AG04450 (cell line): ENCODE results near the gene CCR5. TPM values are rescaled to one million over a fixed set of nuclear protein-coding genes. Genes with fewer than 3 reads are reported as not detected.

Source experiments
- CTCF ChIA-PET: fragments of 300-600, 350-600 bp; formaldehyde crosslinking; extraction: SDS; loops from one replicate; lab custom pipeline; 2022; ENCODE audit warnings: antibody characterized with exemption, inconsistent platforms; lab: Charles Lee
- POLR2A ChIA-PET: fragments of 350-600 bp; formaldehyde crosslinking; extraction: SDS; loops from one replicate; lab custom pipeline; 2021; ENCODE audit warnings: antibody characterized with exemption, inconsistent platforms; lab: Yijun Ruan, JAX
- DNase-seq: peaks from one replicate; pipeline ENCODE4 v3.0.0-alpha.2; 2011; ENCODE audit warnings: low read depth, low spot score
- H3K27ac ChIP-seq: one replicate; pipeline ENCODE4 v1.5.1; 2012; ENCODE audit warnings: low read depth, low read length, control low read depth
- H3K27me3 ChIP-seq: one replicate; pipeline ENCODE4 v1.6.0; 2012; ENCODE audit warnings: low read length; ENCODE audit not compliant: control insufficient read depth, insufficient read depth
- H3K4me3 ChIP-seq: 2 replicates; pipeline ENCODE4 v1.5.1; 2011; ENCODE audit warnings: mild to moderate bottlenecking, low read depth, low read length, control low read depth
- H3K9me3 ChIP-seq: 2 replicates; pipeline ENCODE4 v1.5.1; 2012; ENCODE audit warnings: low read length; ENCODE audit not compliant: control insufficient read depth, insufficient read depth
- polyA plus RNA-seq: library from polyadenylated mRNA; depleted of rRNA; stranded (reverse); fragments of >200 nt; gene quantifications from 2 replicates; pipeline ENCODE4 v1.2.3, GENCODE V29; 2011
- TF ChIP-seq, protein P1 (sequence below): IDR thresholded peaks from 2 replicates; pipeline ENCODE4 v1.5.1; 2011; ENCODE audit warnings: low read depth, low read length, control low read depth, inconsistent platforms

The CCR5 gene
- polyA plus RNA-seq, 1 experiment: not detected

DNA sequence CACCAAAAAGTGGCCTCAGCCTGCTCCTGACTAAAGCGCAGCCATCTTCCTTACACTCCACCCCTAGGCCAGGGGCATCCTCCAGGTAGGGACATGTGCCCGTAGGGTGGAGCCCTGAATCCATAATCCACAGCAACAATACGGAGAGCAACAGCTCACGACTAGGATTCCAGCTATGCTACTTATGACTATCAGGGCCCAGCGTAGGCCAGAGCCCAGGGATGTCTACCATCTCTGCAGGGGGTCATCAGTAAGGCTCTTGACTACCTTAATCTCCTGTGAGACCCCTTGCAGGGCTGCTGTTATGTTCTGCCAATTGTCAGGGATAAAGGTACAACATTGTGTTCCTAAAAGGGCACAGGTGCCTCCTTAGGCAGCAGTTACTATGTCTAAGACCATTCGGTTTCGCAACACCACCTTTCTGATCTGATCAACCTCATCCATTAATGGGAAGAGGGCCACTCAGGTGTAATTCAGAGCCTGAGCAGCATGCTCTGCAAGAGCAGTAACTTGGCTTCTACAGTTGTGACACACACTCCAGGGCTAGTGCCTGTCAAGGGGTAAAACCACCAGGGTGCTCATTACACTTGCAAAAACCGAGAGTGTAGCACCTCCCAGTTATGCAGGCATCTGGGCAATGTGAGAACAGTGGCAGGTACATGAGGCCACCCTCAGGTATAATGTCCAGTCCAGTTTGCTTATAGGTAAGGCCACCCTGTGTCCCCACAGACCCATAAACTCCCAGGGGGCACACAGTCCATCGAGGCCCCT, 47.3 kb downstream of the CCR5 start:
- ChIA-PET POLR2A (interaction anchor here (0.5 kb wide), 1 partner anchor 697 kb away, joined by 7 read pairs; no protein-coding TSS in a partner anchor), CTCF (no interaction called here)
- no peaks in the 10 kb centered on the region for H3K9me3 ChIP-seq
- TF ChIP-seq, protein P1, sequence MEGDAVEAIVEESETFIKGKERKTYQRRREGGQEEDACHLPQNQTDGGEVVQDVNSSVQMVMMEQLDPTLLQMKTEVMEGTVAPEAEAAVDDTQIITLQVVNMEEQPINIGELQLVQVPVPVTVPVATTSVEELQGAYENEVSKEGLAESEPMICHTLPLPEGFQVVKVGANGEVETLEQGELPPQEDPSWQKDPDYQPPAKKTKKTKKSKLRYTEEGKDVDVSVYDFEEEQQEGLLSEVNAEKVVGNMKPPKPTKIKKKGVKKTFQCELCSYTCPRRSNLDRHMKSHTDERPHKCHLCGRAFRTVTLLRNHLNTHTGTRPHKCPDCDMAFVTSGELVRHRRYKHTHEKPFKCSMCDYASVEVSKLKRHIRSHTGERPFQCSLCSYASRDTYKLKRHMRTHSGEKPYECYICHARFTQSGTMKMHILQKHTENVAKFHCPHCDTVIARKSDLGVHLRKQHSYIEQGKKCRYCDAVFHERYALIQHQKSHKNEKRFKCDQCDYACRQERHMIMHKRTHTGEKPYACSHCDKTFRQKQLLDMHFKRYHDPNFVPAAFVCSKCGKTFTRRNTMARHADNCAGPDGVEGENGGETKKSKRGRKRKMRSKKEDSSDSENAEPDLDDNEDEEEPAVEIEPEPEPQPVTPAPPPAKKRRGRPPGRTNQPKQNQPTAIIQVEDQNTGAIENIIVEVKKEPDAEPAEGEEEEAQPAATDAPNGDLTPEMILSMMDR: no peak
- peaks cover 8% of the 10 kb centered on the region for H3K27me3 ChIP-seq
- no peak overlapping the region for H3K4me3 ChIP-seq
- DNase-seq: no peak
- no peak overlapping the region for H3K27ac ChIP-seq

DNA sequence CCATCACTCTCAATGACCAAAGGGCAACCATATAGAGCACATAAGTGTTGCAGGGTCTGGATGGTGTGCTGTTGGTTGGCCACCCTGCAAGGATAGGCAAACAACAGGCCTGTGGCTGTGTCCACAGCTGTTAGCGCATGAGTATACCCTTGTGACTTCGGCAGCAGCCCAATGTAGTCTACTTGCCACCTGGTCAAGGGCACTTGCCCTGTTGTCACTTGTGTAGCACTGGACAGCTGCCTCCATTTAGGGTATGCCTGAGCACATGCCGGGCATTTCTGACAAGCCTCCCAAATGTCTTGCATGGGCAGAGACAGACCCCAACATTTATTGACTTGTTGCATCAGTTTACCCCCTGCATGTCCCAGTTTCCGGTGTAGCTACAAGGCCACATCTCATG, 49.1 kb downstream of the CCR5 start:
- TF ChIP-seq, protein P1: no peak
- POLR2A ChIA-PET: no interaction called here
- H3K4me3 ChIP-seq: no peak overlapping the region
- peaks cover 5% of the 10 kb centered on the region for H3K27me3 ChIP-seq
- CTCF ChIA-PET: no interaction called here
- no peaks in the 10 kb centered on the region for H3K9me3 ChIP-seq
- no peak overlapping the region for H3K27ac ChIP-seq
- DNase-seq: no peak

DNA sequence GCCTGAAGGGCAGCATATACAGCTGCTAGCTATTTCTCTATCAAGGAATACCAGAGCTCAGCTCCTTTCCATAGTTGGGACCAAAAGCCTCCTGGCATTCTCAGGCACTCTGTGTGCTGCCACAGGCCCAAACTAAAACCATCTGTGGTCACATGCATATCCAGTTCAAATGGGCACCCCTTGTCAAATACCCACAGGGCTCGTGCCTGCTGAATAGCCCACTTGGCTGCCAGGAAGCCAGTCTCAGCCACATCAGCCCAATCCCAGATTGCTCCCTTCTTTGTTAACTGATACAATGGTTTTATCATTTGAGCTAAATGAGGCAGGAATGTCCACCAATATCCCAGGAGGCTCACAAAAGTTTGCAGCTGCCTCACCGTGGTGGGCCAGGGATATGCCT, 50.2 kb downstream of the CCR5 start:
- TF ChIP-seq, protein P1: no peak
- ChIA-PET POLR2A (no interaction called here), CTCF (no interaction called here)
- Histone ChIP-seq H3K27ac (no peak overlapping the region), H3K4me3 (no peak overlapping the region), H3K9me3 (no peaks in the 10 kb centered on the region), H3K27me3 (peaks cover 5% of the 10 kb centered on the region)
- no peak for DNase-seq

DNA sequence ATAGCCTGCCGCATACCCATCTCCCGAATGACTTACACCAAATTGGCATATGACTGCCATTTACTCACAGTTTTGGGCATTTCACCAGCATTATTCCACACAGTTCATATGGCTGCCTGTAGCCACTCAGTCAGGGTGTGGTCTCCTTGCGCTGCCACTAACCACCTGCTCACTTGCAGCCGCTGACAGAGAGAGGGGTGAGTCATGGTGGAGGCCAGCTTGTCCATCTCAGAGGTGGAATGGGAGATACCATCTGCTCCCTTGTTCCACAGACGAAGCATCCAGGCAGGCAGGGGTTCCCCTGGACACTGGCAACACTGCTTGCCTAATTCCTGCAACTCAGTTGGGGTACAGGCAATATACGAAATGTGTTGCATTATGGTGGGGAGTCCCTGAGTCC, 51.9 kb downstream of the CCR5 start:
- ChIA-PET CTCF (no interaction called here), POLR2A (no interaction called here)
- TF ChIP-seq, protein P1: no peak
- H3K9me3 ChIP-seq: no peaks in the 10 kb centered on the region
- peaks cover 2% of the 10 kb centered on the region for H3K27me3 ChIP-seq
- no peak overlapping the region for H3K27ac ChIP-seq
- no peak overlapping the region for H3K4me3 ChIP-seq
- DNase-seq: no peak

DNA sequence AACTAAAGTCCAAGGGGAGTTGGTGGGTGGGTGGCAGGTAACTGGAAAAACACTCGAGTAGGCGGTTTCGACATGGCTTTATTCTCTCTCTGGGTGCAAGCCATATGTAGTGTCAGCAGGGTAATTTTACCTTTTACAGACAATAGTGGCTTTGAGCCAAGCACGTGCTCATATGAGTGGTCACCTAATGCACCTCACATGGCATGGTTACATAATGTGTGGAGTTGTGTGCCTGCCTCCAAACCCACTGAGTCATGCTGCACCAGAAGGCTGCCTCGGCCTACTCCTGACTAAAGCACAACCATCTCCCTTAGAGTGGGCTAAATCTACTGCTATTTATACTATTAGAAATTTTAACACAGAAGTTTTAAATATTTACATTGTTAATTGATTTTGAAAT, 52.8 kb downstream of the CCR5 start:
- Histone ChIP-seq H3K4me3 (no peak overlapping the region), H3K27ac (no peak overlapping the region), H3K27me3 (peaks cover 7% of the 10 kb centered on the region), H3K9me3 (no peaks in the 10 kb centered on the region)
- POLR2A ChIA-PET: no interaction called here
- DNase-seq: no peak
- TF ChIP-seq, protein P1: no peak
- CTCF ChIA-PET: no interaction called here
